H1 (cell line): ENCODE measurements around the gene PLEKHS1. TPM values are rescaled to one million over a fixed set of nuclear protein-coding genes. Genes with fewer than 3 reads are reported as not detected.

Source experiments
- CTCF ChIA-PET: fragments of 300-600 bp; sonication (Branson Sonifier 250); formaldehyde crosslinking; loops from one replicate; lab custom pipeline; 2021; ENCODE audit not compliant: partially characterized antibody; lab: Charles Lee
- POLR2A ChIA-PET: fragments of 300-600 bp; sonication (Branson Sonifier 250); formaldehyde crosslinking; loops from one replicate; lab custom pipeline; 2021; ENCODE audit warnings: inconsistent platforms; ENCODE audit not compliant: partially characterized antibody; lab: Charles Lee
- DNase-seq, 2 experiments: peaks; one replicate each; pipeline versions ENCODE4 v3.0.0 to v3.0.0-alpha.2; 2010 to 2022; ENCODE audit warnings: low spot score in 2 of 2, low read depth in 1 of 2, mixed read lengths in 1 of 2
- FAIRE-seq: peaks from 2 replicates; lab custom pipeline; 2011; peaks lifted over from hg19 to GRCh38; lab: Jason Lieb, UNC
- H2AFZ ChIP-seq: 2 replicates; pipeline ENCODE4 v1.8.1; 2012; ENCODE audit warnings: low read length, inconsistent platforms
- H2AK5ac ChIP-seq: 2 replicates; pipeline ENCODE4 v1.6.1; 2013; ENCODE audit warnings: low read depth, low read length
- H2BK120ac ChIP-seq: replicated peaks from 2 replicates; pipeline ENCODE3; 2013; ENCODE audit warnings: low read depth, low read length, inconsistent platforms
- H2BK12ac ChIP-seq: 2 replicates; pipeline ENCODE4 v1.6.1; 2013; ENCODE audit warnings: low read depth, low read length
- H2BK15ac ChIP-seq: 2 replicates; pipeline ENCODE4 v1.6.1; 2013; ENCODE audit warnings: low read length
- H2BK20ac ChIP-seq: 2 replicates; pipeline ENCODE4 v1.6.1; 2013; ENCODE audit warnings: low read length
- H2BK5ac ChIP-seq: 2 replicates; pipeline ENCODE4 v1.6.1; 2013; ENCODE audit warnings: low read depth, low read length
- H3K14ac ChIP-seq: 2 replicates; pipeline ENCODE4 v1.6.1; 2013; ENCODE audit warnings: inconsistent platforms; ENCODE audit not compliant: insufficient read length
- H3K18ac ChIP-seq: 2 replicates; pipeline ENCODE4 v1.6.1; 2013; ENCODE audit warnings: low read length; ENCODE audit errors: extremely low read depth
- H3K23ac ChIP-seq: 2 replicates; pipeline ENCODE4 v1.6.1; 2013; ENCODE audit warnings: inconsistent platforms; ENCODE audit not compliant: insufficient read length
- H3K23me2 ChIP-seq: 2 replicates; pipeline ENCODE4 v1.6.1; 2013; ENCODE audit warnings: low read depth, low read length
- H3K27ac ChIP-seq: 2 replicates; pipeline ENCODE4 v1.6.1; 2011; ENCODE audit warnings: low read depth, low read length, inconsistent platforms
- H3K27me3 ChIP-seq, 4 experiments: replicated peaks in 1 of 4; 1 replicate in 1 of 4; 2 replicates in 3 of 4; pipeline versions ENCODE4 v1.6.1 to v1.8.1; 2011 to 2013; ENCODE audit warnings: low read length in 3 of 4, mild to moderate bottlenecking in 3 of 4, inconsistent platforms in 2 of 4, mixed read lengths in 2 of 4, moderate library complexity in 1 of 4; ENCODE audit not compliant: control insufficient read depth in 3 of 4, insufficient read depth in 3 of 4; ENCODE audit errors: extremely low read depth in 1 of 4
- H3K36me3 ChIP-seq, 4 experiments: 2 replicates each; pipeline versions ENCODE4 v1.6.1 to v1.8.1; 2011 to 2013; ENCODE audit warnings: mild to moderate bottlenecking in 4 of 4, low read length in 3 of 4, moderate library complexity in 2 of 4, control low read depth in 1 of 4, inconsistent platforms in 1 of 4; ENCODE audit not compliant: insufficient read depth in 4 of 4, control insufficient read depth in 2 of 4
- H3K4ac ChIP-seq: replicated peaks from 2 replicates; pipeline ENCODE3; 2013; ENCODE audit warnings: low read length, low read depth, mixed read lengths, inconsistent platforms; ENCODE audit not compliant: insufficient read length
- H3K4me1 ChIP-seq, 4 experiments: replicated peaks in 1 of 4; 1 replicate in 1 of 4; 2 replicates in 3 of 4; pipeline versions ENCODE4 v1.6.1 to v1.8.1; 2011 to 2013; ENCODE audit warnings: low read length in 3 of 4, inconsistent platforms in 2 of 4, mixed read lengths in 1 of 4; ENCODE audit not compliant: insufficient read depth in 4 of 4, control insufficient read depth in 3 of 4
- H3K4me2 ChIP-seq, 2 experiments: 2 replicates each; pipeline versions ENCODE4 v1.6.1 to v1.8.1; 2011 to 2013; ENCODE audit warnings: low read depth in 2 of 2, low read length in 2 of 2, control low read depth in 1 of 2, inconsistent platforms in 1 of 2, mild to moderate bottlenecking in 1 of 2; ENCODE audit not compliant: insufficient read depth in 1 of 2
- H3K4me3 ChIP-seq, 4 experiments: fragments of 200-600, 300-600 bp in 1 of 4; sonication (generic), shearing (Covaris generic), sonication (Bioruptor Twin) in 1 of 4; 2 replicates each; pipeline versions ENCODE4 v1.5.1 to v1.8.1; 2011 to 2016; ENCODE audit warnings: low read length in 4 of 4, low read depth in 3 of 4, control low read depth in 2 of 4, inconsistent platforms in 2 of 4, mild to moderate bottlenecking in 2 of 4, mixed read lengths in 1 of 4, moderate library complexity in 1 of 4; ENCODE audit not compliant: insufficient read depth in 2 of 4; ENCODE audit errors: extremely low read depth in 1 of 4
- H3K56ac ChIP-seq: replicated peaks from 2 replicates; pipeline ENCODE3; 2013; ENCODE audit warnings: low read depth, mild to moderate bottlenecking, mixed read lengths, low read length, inconsistent platforms; ENCODE audit not compliant: insufficient read length
- H3K79me1 ChIP-seq: 2 replicates; pipeline ENCODE4 v1.6.1; 2013; ENCODE audit warnings: low read depth, low read length, control low read depth
- H3K79me2 ChIP-seq, 2 experiments: 2 replicates each; pipeline versions ENCODE4 v1.6.1 to v1.8.1; 2012 to 2013; ENCODE audit warnings: low read length in 2 of 2, mild to moderate bottlenecking in 2 of 2, inconsistent platforms in 1 of 2; ENCODE audit not compliant: insufficient read depth in 2 of 2, control insufficient read depth in 1 of 2
- H3K9ac ChIP-seq, 4 experiments: replicated peaks in 1 of 4; 1 replicate in 1 of 4; 2 replicates in 3 of 4; pipeline versions ENCODE4 v1.6.1 to v1.8.1; 2011 to 2013; ENCODE audit warnings: low read depth in 3 of 4, low read length in 3 of 4, control low read depth in 2 of 4, mild to moderate bottlenecking in 2 of 4, moderate library complexity in 2 of 4, inconsistent platforms in 1 of 4; ENCODE audit errors: extremely low read depth in 1 of 4
- H3K9me3 ChIP-seq, 2 experiments: 2 replicates each; pipeline versions ENCODE4 v1.6.1 to v1.8.1; 2012 to 2013; ENCODE audit warnings: mild to moderate bottlenecking in 2 of 2, moderate library complexity in 2 of 2, control low read depth in 1 of 2, inconsistent platforms in 1 of 2, low read depth in 1 of 2, low read length in 1 of 2, mixed read lengths in 1 of 2; ENCODE audit not compliant: insufficient read depth in 2 of 2
- H4K20me1 ChIP-seq, 2 experiments: replicated peaks in 1 of 2; 2 replicates each; pipeline versions ENCODE3 to v1.8.1; 2011 to 2013; ENCODE audit warnings: inconsistent platforms in 2 of 2, low read length in 2 of 2, mild to moderate bottlenecking in 1 of 2; ENCODE audit not compliant: insufficient read depth in 2 of 2, control insufficient read depth in 1 of 2
- H4K5ac ChIP-seq: 2 replicates; pipeline ENCODE4 v1.6.1; 2013; ENCODE audit warnings: low read length, low read depth, mixed read lengths, inconsistent platforms; ENCODE audit not compliant: insufficient read length
- H4K8ac ChIP-seq: 2 replicates; pipeline ENCODE4 v1.8.0; 2013; ENCODE audit warnings: mild to moderate bottlenecking, moderate library complexity, low read length, inconsistent platforms; ENCODE audit not compliant: insufficient read depth; ENCODE audit errors: extremely low read depth
- H4K91ac ChIP-seq: replicated peaks from 2 replicates; pipeline ENCODE3; 2013; ENCODE audit warnings: low read length, mixed read lengths, inconsistent platforms; ENCODE audit not compliant: insufficient read length
- CEBPB ChIP-seq: IDR thresholded peaks from 2 replicates; pipeline ENCODE4 v1.6.1; 2012; ENCODE audit warnings: low read depth, low read length
- GTF2F1 ChIP-seq: IDR thresholded peaks from 2 replicates; pipeline ENCODE4 v1.6.1; 2012; ENCODE audit warnings: low read depth, low read length, improper control_type of control experiment, borderline replicate concordance
- MAFK ChIP-seq: IDR thresholded peaks from 2 replicates; pipeline ENCODE4 v1.6.1; 2012; ENCODE audit warnings: low read depth, mild to moderate bottlenecking, improper control_type of control experiment, low read length
- SAP30 ChIP-seq: fragments of 300-600 bp; sonication (generic); IDR thresholded peaks from 2 replicates; pipeline ENCODE4 v1.7.1; 2012; ENCODE audit warnings: low read length, moderate library complexity, mild to moderate bottlenecking, inconsistent platforms; ENCODE audit not compliant: insufficient read depth, insufficient replicate concordance
- SRF ChIP-seq: IDR thresholded peaks from 2 replicates; pipeline ENCODE4 v1.6.1; 2011; ENCODE audit warnings: mild to moderate bottlenecking, low read depth, low read length, moderate library complexity
- TCF12 ChIP-seq: IDR thresholded peaks from 2 replicates; pipeline ENCODE4 v1.6.1; 2011; ENCODE audit warnings: low read depth, mild to moderate bottlenecking, low read length
- TEAD4 ChIP-seq: IDR thresholded peaks from 2 replicates; pipeline ENCODE4 v1.6.1; 2012; ENCODE audit warnings: low read depth, low read length, inconsistent platforms, mixed read lengths
- WGBS, 2 experiments: shearing (Covaris generic) in 1 of 2; methylation state at CpG; one replicate each; pipeline versions ENCODE4 v1.1.6 to v1.1.7; 2013 to 2015; ENCODE audit warnings: low lambda C conversion rate in 2 of 2, mixed read lengths in 2 of 2, inconsistent platforms in 1 of 2, low coverage in 1 of 2, missing lambda C conversion rate in 1 of 2; ENCODE audit not compliant: insufficient replicate concordance in 2 of 2, insufficient coverage in 1 of 2, insufficient read length in 1 of 2; ENCODE audit errors: extremely low coverage in 1 of 2, missing lambda C conversion rate in 1 of 2; 5-methylcytosine and 5-hydroxymethylcytosine counted together
- polyA plus RNA-seq, 7 experiments: library from polyadenylated mRNA; depleted of rRNA in 3 of 7; stranded (reverse) in 5 of 7; unstranded in 2 of 7; fragments of >200 nt in 5 of 7; fragments of 200-250 nt in 2 of 7; gene quantifications; 1 replicate in 5 of 7; 2 replicates in 1 of 7; 4 replicates in 1 of 7; pipeline versions ENCODE4 v1.2.1 to v1.2.3, GENCODE V29; 2011 to 2013; ENCODE audit warnings: missing spikeins in 2 of 7, mixed read lengths in 2 of 7
- total RNA-seq: library from RNA; stranded (reverse); fragmentation: NEBNext Ultra II Directional; extraction: Animal tissue kit (Norgen Biotek cat#: 25700); gene quantifications from 2 replicates; pipeline ENCODE4 v1.2.1, GENCODE V29; 2021
- TF ChIP-seq, protein P1 (sequence below), 3 experiments: IDR thresholded peaks; 1 replicate in 2 of 3; 2 replicates in 1 of 3; pipeline versions ENCODE4 v1.5.1 to v1.6.1; 2011; ENCODE audit warnings: low read length in 3 of 3, mild to moderate bottlenecking in 3 of 3, inconsistent platforms in 2 of 3, low read depth in 1 of 3, moderate library complexity in 1 of 3; ENCODE audit not compliant: insufficient read depth in 1 of 3; ENCODE audit errors: control extremely low read depth in 1 of 3

The PLEKHS1 gene
- total and polyA plus RNA-seq, 2 of the 8 experiments (the other 6 are each of a cell fraction or from before 2014, with no cell fraction given), result not detected

DNA sequence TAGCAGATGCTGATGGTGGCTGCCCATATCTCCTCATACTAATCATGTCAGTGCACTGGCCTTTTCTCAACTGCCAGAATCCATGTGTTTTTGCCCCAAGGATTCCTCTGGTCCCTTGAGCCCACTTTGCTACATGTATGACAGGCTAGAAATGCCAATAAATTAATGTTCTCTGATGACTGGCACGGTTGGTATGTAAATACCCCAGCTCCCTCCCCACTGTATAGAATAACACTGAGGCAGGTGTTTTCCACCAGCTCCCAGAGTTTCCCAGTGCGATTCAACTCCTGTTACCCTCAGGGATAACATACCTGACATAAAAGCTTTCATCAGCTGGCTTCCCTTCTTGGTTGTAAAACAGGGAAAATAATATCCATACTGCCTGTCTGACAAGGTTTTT is 9.0 kb upstream of the PLEKHS1 start:
- H3K9ac ChIP-seq, result no peak overlapping the region
- WGBS, 2 experiments, result 91% methylated on average over 2 of the region's 2 CpGs; no CpG with 5 or more reads in 1 of the 2 experiments
- no peaks in the 10 kb centered on the region for H3K79me2 ChIP-seq
- H3K23me2 ChIP-seq, result no peaks in the 10 kb centered on the region
- H2BK12ac ChIP-seq, result no peak overlapping the region
- ChIA-PET POLR2A (no interaction called here), CTCF (interaction anchor here (0.6 to 1.4 kb wide), 2 partner anchors 9 to 76 kb away, joined by 3 to 5 read pairs; partner anchors contain the start of gene PLEKHS1)
- no peak overlapping the region for H2AK5ac ChIP-seq
- no peak overlapping the region for H4K8ac ChIP-seq
- H3K23ac ChIP-seq, result no peak overlapping the region
- FAIRE-seq (no peak), DNase-seq (no peak)
- no peaks in the 10 kb centered on the region for H3K4me1 ChIP-seq
- H2BK5ac ChIP-seq, result no peak overlapping the region
- no peak overlapping the region for H3K18ac ChIP-seq
- H3K4ac ChIP-seq, result no peak overlapping the region
- H3K4me3 ChIP-seq, result no peak overlapping the region
- H3K56ac ChIP-seq, result no peak overlapping the region
- H4K91ac ChIP-seq, result no peak overlapping the region
- no peak overlapping the region for H3K14ac ChIP-seq
- no peaks in the 10 kb centered on the region for H4K20me1 ChIP-seq
- H2BK15ac ChIP-seq, result no peak overlapping the region
- TF ChIP-seq, protein P1, sequence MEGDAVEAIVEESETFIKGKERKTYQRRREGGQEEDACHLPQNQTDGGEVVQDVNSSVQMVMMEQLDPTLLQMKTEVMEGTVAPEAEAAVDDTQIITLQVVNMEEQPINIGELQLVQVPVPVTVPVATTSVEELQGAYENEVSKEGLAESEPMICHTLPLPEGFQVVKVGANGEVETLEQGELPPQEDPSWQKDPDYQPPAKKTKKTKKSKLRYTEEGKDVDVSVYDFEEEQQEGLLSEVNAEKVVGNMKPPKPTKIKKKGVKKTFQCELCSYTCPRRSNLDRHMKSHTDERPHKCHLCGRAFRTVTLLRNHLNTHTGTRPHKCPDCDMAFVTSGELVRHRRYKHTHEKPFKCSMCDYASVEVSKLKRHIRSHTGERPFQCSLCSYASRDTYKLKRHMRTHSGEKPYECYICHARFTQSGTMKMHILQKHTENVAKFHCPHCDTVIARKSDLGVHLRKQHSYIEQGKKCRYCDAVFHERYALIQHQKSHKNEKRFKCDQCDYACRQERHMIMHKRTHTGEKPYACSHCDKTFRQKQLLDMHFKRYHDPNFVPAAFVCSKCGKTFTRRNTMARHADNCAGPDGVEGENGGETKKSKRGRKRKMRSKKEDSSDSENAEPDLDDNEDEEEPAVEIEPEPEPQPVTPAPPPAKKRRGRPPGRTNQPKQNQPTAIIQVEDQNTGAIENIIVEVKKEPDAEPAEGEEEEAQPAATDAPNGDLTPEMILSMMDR (IDR thresholded peaks at IDR 0.05; ENCODE audit: control extremely low read depth in 1 of 3, insufficient read depth in 1 of 3, low read depth in 1 of 3, low read length in 3 of 3), result no peak
- TF ChIP-seq TEAD4 (no peak), CEBPB (no peak), GTF2F1 (no peak), MAFK (no peak), SRF (no peak), TCF12 (no peak), SAP30 (no peak)
- TF ChIP-seq, all 59 proteins: peak for 0
- H3K27me3 ChIP-seq, result no peaks in the 10 kb centered on the region
- H3K9me3 ChIP-seq, result no peaks in the 10 kb centered on the region
- H3K79me1 ChIP-seq, result no peaks in the 10 kb centered on the region
- H4K5ac ChIP-seq, result no peak overlapping the region
- H2BK120ac ChIP-seq, result no peak overlapping the region
- no peak overlapping the region for H2AFZ ChIP-seq
- no peak overlapping the region for H3K27ac ChIP-seq
- H2BK20ac ChIP-seq, result no peak overlapping the region
- H3K36me3 ChIP-seq, result no peaks in the 10 kb centered on the region
- H3K4me2 ChIP-seq, result no peak overlapping the region
